ENCODE measurements around the gene IL25.
"Not testable (repeated sequence)": the region's sequence is repeated elsewhere in the genome, so short reads cannot be mapped to it uniquely, and the experiment has no call there.

The IL25 gene

DNA sequence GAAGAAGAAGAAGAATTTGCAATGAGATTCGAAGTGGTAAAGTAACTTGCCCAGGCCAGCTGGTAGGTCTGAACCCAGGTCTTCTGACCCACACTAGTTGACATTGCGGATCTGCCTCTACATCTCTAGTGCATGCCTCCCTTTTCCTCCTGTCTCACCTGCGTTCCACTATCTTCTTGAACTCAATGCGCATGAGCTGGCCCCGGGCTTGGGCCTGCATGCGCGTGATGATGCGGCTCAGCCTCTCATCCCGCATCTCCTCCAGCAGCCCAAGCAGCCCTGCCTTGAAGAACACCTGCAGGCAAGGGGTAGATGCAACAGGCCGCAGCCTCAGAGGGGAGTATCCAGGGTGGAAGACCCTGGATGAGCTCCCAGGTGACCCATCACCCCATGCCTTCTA, 23.5 kb downstream of the IL25 start:
- H3K4me3 ChIP-seq (ENCODE audit: low read depth, low read length) = no peak overlapping the region
- no peaks in the 10 kb centered on the region for H3K4me1 ChIP-seq (ENCODE audit: control insufficient read depth, insufficient read depth, low read length)
- no peak overlapping the region for H3K9ac ChIP-seq (ENCODE audit: low read depth, low read length)
- H3K27ac ChIP-seq (ENCODE audit: low read depth, low read length) = no peak overlapping the region
- H3K9me3 ChIP-seq (ENCODE audit: control insufficient read depth, insufficient read depth, low read length) = no peaks in the 10 kb centered on the region
- H3K36me3 ChIP-seq (ENCODE audit: control insufficient read depth, insufficient read depth, low read length) = no peaks in the 10 kb centered on the region
- H3K27me3 ChIP-seq (ENCODE audit: control insufficient read depth, insufficient read depth, low read length) = no peaks in the 10 kb centered on the region

- no peak overlapping the region for H3K4me3 ChIP-seq (ENCODE audit: low read depth, low read length)
- no peaks in the 10 kb centered on the region for H3K27me3 ChIP-seq (ENCODE audit: control insufficient read depth, insufficient read depth, low read length)
- no peaks in the 10 kb centered on the region for H3K9me3 ChIP-seq (ENCODE audit: control insufficient read depth, insufficient read depth, low read length)
- H3K4me1 ChIP-seq (ENCODE audit: control insufficient read depth, insufficient read depth, low read length) = no peaks in the 10 kb centered on the region
- H3K36me3 ChIP-seq (ENCODE audit: control insufficient read depth, insufficient read depth, low read length) = no peaks in the 10 kb centered on the region
- no peak overlapping the region for H3K9ac ChIP-seq (ENCODE audit: low read depth, low read length)
- H3K27ac ChIP-seq (ENCODE audit: low read depth, low read length) = no peak overlapping the region
Observed at GRCh38 chr14:23396781-23397407, 24.3 kb downstream of the IL25 start.

- Histone ChIP-seq H3K9me3 (ENCODE audit: control insufficient read depth, insufficient read depth, low read length) (no peaks in the 10 kb centered on the region), H3K4me1 (ENCODE audit: control insufficient read depth, insufficient read depth, low read length) (no peaks in the 10 kb centered on the region), H3K27me3 (ENCODE audit: control insufficient read depth, insufficient read depth, low read length) (peaks cover 3% of the 10 kb centered on the region; the same call in 1 of the 2 replicates), H3K27ac (ENCODE audit: low read depth, low read length) (no peak overlapping the region), H3K36me3 (ENCODE audit: control insufficient read depth, insufficient read depth, low read length) (no peaks in the 10 kb centered on the region), H3K4me3 (ENCODE audit: low read depth, low read length) (no peak overlapping the region), H3K9ac (ENCODE audit: low read depth, low read length) (no peak overlapping the region)
Observed at GRCh38 chr14:23398348-23398747, 25.7 kb downstream of the IL25 start.

DNA sequence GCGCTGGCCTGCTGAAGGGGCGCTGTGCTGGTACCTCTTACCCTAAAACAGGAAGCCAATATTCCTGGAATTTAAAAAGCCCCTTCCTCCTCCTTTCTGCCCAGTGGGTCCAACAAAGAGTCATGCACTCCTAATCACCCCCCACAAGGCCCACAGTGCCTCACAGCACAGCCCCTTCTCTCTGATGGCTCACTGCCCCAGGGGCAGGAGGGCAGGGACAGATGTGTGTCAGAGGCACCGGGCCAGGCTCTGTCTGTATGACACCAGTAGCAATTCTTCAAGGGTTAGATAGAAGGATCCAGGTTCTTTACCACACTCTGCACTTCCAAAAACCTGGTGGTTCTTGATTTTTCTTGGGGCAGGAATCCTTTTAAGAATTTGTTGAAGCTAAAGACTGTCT, 26.5 kb downstream of the IL25 start:
- H3K36me3 ChIP-seq (ENCODE audit: control insufficient read depth, insufficient read depth, low read length) = no peaks in the 10 kb centered on the region
- H3K27me3 ChIP-seq (ENCODE audit: control insufficient read depth, insufficient read depth, low read length) = peaks cover 5% of the 10 kb centered on the region; the same call in 1 of the 2 replicates

GRCh38 chr14:23399591-23399990, 27.0 kb downstream of the IL25 start:
- Histone ChIP-seq H3K36me3 (ENCODE audit: control insufficient read depth, insufficient read depth, low read length) (no peaks in the 10 kb centered on the region), H3K27me3 (ENCODE audit: control insufficient read depth, insufficient read depth, low read length) (peaks cover 5% of the 10 kb centered on the region; the same call in 1 of the 2 replicates), H3K4me1 (ENCODE audit: control insufficient read depth, insufficient read depth, low read length) (no peaks in the 10 kb centered on the region), H3K9ac (ENCODE audit: low read depth, low read length) (no peak overlapping the region), H3K9me3 (ENCODE audit: control insufficient read depth, insufficient read depth, low read length) (no peaks in the 10 kb centered on the region), H3K4me3 (ENCODE audit: low read depth, low read length) (no peak overlapping the region), H3K27ac (ENCODE audit: low read depth, low read length) (no peak overlapping the region)

More for the DNA sequence above, 26.5 kb downstream of the IL25 start:
- H3K4me1 ChIP-seq (ENCODE audit: control insufficient read depth, insufficient read depth, low read length) = no peaks in the 10 kb centered on the region
- no peaks in the 10 kb centered on the region for H3K9me3 ChIP-seq (ENCODE audit: control insufficient read depth, insufficient read depth, low read length)
- no peak overlapping the region for H3K4me3 ChIP-seq (ENCODE audit: low read depth, low read length)
- no peak overlapping the region for H3K9ac ChIP-seq (ENCODE audit: low read depth, low read length)
- no peak overlapping the region for H3K27ac ChIP-seq (ENCODE audit: low read depth, low read length)

- H3K4me3 ChIP-seq (ENCODE audit: low read depth, low read length); H3K27ac ChIP-seq (ENCODE audit: low read depth, low read length): not testable (repeated sequence)
Observed at GRCh38 chr14:23400496-23401149, 28.0 kb downstream of the IL25 start.

GRCh38 chr14:23401291-23401690, 28.7 kb downstream of the IL25 start:
- H3K27ac ChIP-seq (ENCODE audit: low read depth, low read length) = no peak overlapping the region
- H3K4me1 ChIP-seq (ENCODE audit: control insufficient read depth, insufficient read depth, low read length) = no peaks in the 10 kb centered on the region
- H3K27me3 ChIP-seq (ENCODE audit: control insufficient read depth, insufficient read depth, low read length) = peaks cover 5% of the 10 kb centered on the region; the same call in 1 of the 2 replicates
- H3K36me3 ChIP-seq (ENCODE audit: control insufficient read depth, insufficient read depth, low read length) = no peaks in the 10 kb centered on the region
- no peak overlapping the region for H3K4me3 ChIP-seq (ENCODE audit: low read depth, low read length)
- H3K9ac ChIP-seq (ENCODE audit: low read depth, low read length) = no peak overlapping the region
- H3K9me3 ChIP-seq (ENCODE audit: control insufficient read depth, insufficient read depth, low read length) = no peaks in the 10 kb centered on the region

More at GRCh38 chr14:23400496-23401149, 28.0 kb downstream of the IL25 start:
- not testable (repeated sequence) for H3K36me3 ChIP-seq (ENCODE audit: control insufficient read depth, insufficient read depth, low read length); H3K9ac ChIP-seq (ENCODE audit: low read depth, low read length); H3K9me3 ChIP-seq (ENCODE audit: control insufficient read depth, insufficient read depth, low read length); H3K27me3 ChIP-seq (ENCODE audit: control insufficient read depth, insufficient read depth, low read length); H3K4me1 ChIP-seq (ENCODE audit: control insufficient read depth, insufficient read depth, low read length)

DNA sequence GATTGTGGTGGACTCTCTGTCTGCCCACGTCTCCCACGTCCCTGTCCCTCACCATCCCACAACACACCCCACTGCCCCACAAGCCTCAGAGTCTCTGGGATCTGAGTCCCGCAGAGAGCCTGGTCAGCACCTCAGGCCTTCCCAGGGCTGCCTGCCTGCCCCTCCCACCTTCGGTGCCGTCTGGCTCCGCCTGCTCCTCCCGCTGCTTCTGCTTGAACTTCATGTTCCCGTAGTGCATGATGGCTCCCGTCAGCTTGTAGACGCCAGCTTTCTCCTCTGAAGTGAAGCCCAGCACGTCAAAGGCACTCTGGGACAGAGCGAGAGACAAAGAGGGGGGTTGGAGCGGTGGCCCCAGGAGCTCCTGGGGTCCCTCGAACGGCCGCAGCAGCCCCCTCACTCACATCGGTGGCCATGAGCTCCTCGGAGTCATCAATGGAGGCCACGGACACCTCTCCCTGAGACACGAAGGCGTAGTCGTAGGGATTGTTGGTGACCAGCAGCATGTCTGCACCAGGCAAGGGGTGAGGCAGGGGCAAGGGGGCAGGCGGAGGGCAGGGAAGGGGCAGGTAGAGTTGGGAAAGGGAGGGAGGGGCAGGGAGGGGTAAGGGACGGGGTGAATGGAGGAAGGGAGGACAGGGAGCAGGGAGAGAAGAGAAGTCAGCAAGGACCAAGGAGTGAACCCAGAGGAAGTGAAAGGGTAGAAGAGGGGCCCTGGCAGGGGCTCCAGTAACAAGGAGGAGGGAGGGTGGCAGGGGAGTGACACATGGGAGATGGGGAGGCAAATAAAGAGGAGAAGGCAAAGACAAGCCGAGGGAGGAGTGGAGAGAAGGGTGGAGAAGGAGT, 29.9 kb downstream of the IL25 start:
- Histone ChIP-seq H3K9me3 (ENCODE audit: control insufficient read depth, insufficient read depth, low read length) (no peaks in the 10 kb centered on the region), H3K9ac (ENCODE audit: low read depth, low read length) (no peak overlapping the region), H3K36me3 (ENCODE audit: control insufficient read depth, insufficient read depth, low read length) (no peaks in the 10 kb centered on the region), H3K27me3 (ENCODE audit: control insufficient read depth, insufficient read depth, low read length) (peaks cover 5% of the 10 kb centered on the region; the same call in 1 of the 2 replicates), H3K4me1 (ENCODE audit: control insufficient read depth, insufficient read depth, low read length) (no peaks in the 10 kb centered on the region), H3K4me3 (ENCODE audit: low read depth, low read length) (no peak overlapping the region), H3K27ac (ENCODE audit: low read depth, low read length) (no peak overlapping the region)

DNA sequence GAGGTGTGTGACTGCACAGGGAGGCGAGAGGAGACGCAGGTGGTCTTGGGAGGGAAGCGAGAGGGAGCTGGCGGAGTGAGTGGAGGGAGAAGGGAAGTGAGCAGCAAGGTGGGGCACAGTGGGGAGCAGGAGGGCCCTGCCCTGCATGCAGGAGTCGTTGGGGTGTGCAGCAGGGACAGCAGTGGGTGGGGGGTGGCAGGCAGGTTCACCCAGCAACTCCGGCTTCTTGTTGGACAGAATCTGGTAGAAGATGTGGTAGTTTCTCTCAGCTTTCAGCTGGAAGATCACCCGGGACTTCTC, 30.5 kb downstream of the IL25 start:
- H3K27ac ChIP-seq (ENCODE audit: low read depth, low read length) = no peak overlapping the region
- no peaks in the 10 kb centered on the region for H3K36me3 ChIP-seq (ENCODE audit: control insufficient read depth, insufficient read depth, low read length)
- no peaks in the 10 kb centered on the region for H3K4me1 ChIP-seq (ENCODE audit: control insufficient read depth, insufficient read depth, low read length)
- H3K9ac ChIP-seq (ENCODE audit: low read depth, low read length) = no peak overlapping the region
- H3K4me3 ChIP-seq (ENCODE audit: low read depth, low read length) = no peak overlapping the region
- no peaks in the 10 kb centered on the region for H3K9me3 ChIP-seq (ENCODE audit: control insufficient read depth, insufficient read depth, low read length)
- peaks cover 5% of the 10 kb centered on the region; the same call in 1 of the 2 replicates for H3K27me3 ChIP-seq (ENCODE audit: control insufficient read depth, insufficient read depth, low read length)

DNA sequence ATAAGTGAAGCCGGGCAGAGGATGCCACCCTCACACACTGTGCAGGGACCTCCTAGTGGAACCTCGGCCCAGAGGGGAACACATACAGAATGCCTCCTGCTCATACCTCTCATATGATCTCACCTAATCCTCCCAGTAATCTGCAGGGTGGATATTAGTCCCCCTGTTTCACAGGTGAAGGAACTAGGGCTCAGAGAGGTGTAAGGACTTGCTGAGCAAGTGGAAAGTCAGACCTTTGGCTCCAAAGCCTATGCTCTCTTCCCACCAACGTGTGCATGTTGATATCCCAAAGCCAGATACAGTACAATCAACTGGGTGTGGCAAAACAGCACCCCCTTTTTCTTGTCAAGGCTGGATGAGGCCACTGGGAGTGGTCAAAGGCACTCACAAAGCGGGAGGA, 31.3 kb downstream of the IL25 start:
- H3K9me3 ChIP-seq (ENCODE audit: control insufficient read depth, insufficient read depth, low read length) = no peaks in the 10 kb centered on the region

More for the DNA sequence above, 31.3 kb downstream of the IL25 start:
- Histone ChIP-seq H3K4me1 (ENCODE audit: control insufficient read depth, insufficient read depth, low read length) (no peaks in the 10 kb centered on the region), H3K27ac (ENCODE audit: low read depth, low read length) (no peak overlapping the region), H3K27me3 (ENCODE audit: control insufficient read depth, insufficient read depth, low read length) (peaks cover 5% of the 10 kb centered on the region; the same call in 1 of the 2 replicates), H3K36me3 (ENCODE audit: control insufficient read depth, insufficient read depth, low read length) (no peaks in the 10 kb centered on the region), H3K9ac (ENCODE audit: low read depth, low read length) (no peak overlapping the region), H3K4me3 (ENCODE audit: low read depth, low read length) (no peak overlapping the region)

Data from HUES48 (cell line).